Ishikawa (cell line): ENCODE results near the gene TPRG1.

Source experiments
- CEBPB ChIP-seq: IDR thresholded peaks from 2 replicates; pipeline ENCODE4 v1.6.1; 2012
- CREB1 ChIP-seq: IDR thresholded peaks from 2 replicates; pipeline ENCODE4 v1.6.1; 2012; ENCODE audit warnings: low read depth
- EP300 ChIP-seq: IDR thresholded peaks from 2 replicates; pipeline ENCODE4 v1.6.1; 2012; ENCODE audit warnings: borderline replicate concordance
- NFIC ChIP-seq: IDR thresholded peaks from 2 replicates; pipeline ENCODE4 v1.6.1; 2012
- RAD21 ChIP-seq: IDR thresholded peaks from 2 replicates; pipeline ENCODE4 v1.6.1; 2012; ENCODE audit warnings: low read depth
- TEAD4 ChIP-seq: IDR thresholded peaks from 2 replicates; pipeline ENCODE4 v1.6.1; 2012
- YY1 ChIP-seq: IDR thresholded peaks from 2 replicates; pipeline ENCODE4 v1.6.1; 2012; ENCODE audit warnings: low read depth
- TF ChIP-seq, protein P1 (sequence below): IDR thresholded peaks from 2 replicates; pipeline ENCODE4 v1.6.1; 2012
- TF ChIP-seq, protein P2 (sequence below): IDR thresholded peaks from 2 replicates; pipeline ENCODE4 v1.6.1; 2012; ENCODE audit warnings: low read depth, mild to moderate bottlenecking

- 0 out of 2 replicates have a peak, but pooled peaks have one; percentile 8 for TF ChIP-seq CEBPB
- TF ChIP-seq YY1: no peak
- TF ChIP-seq, protein P1, sequence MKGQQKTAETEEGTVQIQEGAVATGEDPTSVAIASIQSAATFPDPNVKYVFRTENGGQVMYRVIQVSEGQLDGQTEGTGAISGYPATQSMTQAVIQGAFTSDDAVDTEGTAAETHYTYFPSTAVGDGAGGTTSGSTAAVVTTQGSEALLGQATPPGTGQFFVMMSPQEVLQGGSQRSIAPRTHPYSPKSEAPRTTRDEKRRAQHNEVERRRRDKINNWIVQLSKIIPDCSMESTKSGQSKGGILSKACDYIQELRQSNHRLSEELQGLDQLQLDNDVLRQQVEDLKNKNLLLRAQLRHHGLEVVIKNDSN: no peak
- no peak for TF ChIP-seq NFIC
- no peak for TF ChIP-seq CREB1
- TF ChIP-seq, protein P2, sequence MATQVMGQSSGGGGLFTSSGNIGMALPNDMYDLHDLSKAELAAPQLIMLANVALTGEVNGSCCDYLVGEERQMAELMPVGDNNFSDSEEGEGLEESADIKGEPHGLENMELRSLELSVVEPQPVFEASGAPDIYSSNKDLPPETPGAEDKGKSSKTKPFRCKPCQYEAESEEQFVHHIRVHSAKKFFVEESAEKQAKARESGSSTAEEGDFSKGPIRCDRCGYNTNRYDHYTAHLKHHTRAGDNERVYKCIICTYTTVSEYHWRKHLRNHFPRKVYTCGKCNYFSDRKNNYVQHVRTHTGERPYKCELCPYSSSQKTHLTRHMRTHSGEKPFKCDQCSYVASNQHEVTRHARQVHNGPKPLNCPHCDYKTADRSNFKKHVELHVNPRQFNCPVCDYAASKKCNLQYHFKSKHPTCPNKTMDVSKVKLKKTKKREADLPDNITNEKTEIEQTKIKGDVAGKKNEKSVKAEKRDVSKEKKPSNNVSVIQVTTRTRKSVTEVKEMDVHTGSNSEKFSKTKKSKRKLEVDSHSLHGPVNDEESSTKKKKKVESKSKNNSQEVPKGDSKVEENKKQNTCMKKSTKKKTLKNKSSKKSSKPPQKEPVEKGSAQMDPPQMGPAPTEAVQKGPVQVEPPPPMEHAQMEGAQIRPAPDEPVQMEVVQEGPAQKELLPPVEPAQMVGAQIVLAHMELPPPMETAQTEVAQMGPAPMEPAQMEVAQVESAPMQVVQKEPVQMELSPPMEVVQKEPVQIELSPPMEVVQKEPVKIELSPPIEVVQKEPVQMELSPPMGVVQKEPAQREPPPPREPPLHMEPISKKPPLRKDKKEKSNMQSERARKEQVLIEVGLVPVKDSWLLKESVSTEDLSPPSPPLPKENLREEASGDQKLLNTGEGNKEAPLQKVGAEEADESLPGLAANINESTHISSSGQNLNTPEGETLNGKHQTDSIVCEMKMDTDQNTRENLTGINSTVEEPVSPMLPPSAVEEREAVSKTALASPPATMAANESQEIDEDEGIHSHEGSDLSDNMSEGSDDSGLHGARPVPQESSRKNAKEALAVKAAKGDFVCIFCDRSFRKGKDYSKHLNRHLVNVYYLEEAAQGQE: no peak
- no peak for TF ChIP-seq TEAD4
- no peak for TF ChIP-seq RAD21
- TF ChIP-seq EP300: no peak
These were observed 139.8 kb downstream of the TPRG1 start for GRCh38 chr3:189311521-189311920.
